Breast epithelium (tissue), 3 donors: Measurements from ENCODE around the gene HNRNPA2B1.

ENCODE experiments used
- POLR2A ChIP-seq: fragments of 450-650 bp; IDR thresholded peaks from one replicate; pipeline ENCODE4 v1.6.1; 2016; ENCODE audit warnings: antibody characterized with exemption, mild to moderate bottlenecking, moderate library complexity
- POLR2AphosphoS5 ChIP-seq, 3 donors: sonication (generic); formaldehyde crosslinking; IDR thresholded peaks; one replicate each; pipeline ENCODE4 v1.6.1; 2017; ENCODE audit warnings: antibody characterized with exemption in 3 of 3

- TF ChIP-seq POLR2AphosphoS5 (IDR thresholded peaks at IDR 0.05), result no peak
- TF ChIP-seq POLR2A, result no peak
Measured at GRCh38 chr7:26160896-26161295, 39.6 kb downstream of the HNRNPA2B1 start.
